ENCODE data around the gene HMG20B.
A peak's percentile ranks its signal among the peaks of the same experiment; 100 is the strongest.

Gene HMG20B

GRCh38 chr19:3620817-3621547 lies 48.2 kb downstream of the HMG20B start:
- no peak for DNase-seq (ENCODE audit: low read depth)

GRCh38 chr19:3621689-3622088 lies 48.9 kb downstream of the HMG20B start:
- DNase-seq (ENCODE audit: low read depth) = no peak

- no peak for DNase-seq (ENCODE audit: low read depth)
These were observed 49.5 kb downstream of the HMG20B start for GRCh38 chr19:3622224-3622623.

DNA sequence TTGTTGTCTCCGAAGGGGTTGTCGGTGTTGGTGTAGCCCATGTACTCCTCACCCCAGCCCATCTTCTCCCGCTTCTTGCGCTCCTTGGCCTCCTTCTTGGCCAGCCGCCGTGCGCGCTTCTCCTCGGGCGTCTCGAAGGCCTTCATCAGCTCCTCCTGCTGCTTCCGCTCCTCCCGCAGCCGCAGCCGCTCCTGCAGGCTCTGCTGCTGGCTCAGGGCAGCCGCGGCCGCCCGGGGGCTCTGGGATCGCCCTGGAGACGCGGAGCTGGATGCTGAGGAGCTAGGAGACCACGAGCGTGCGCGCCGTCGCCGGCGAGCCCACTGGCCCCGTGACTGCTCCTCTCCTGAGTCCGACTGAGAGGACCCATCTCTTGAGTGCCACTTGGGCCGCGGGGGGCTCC lies 51.0 kb downstream of the HMG20B start:
- no peak for DNase-seq (ENCODE audit: low read depth)

- no peak for DNase-seq (ENCODE audit: low read depth)
These were observed 53.3 kb downstream of the HMG20B start for GRCh38 chr19:3625996-3626472.

- DNase-seq (ENCODE audit: low read depth) = peak; percentile 96
These were observed 54.0 kb downstream of the HMG20B start, which contains the start of gene CACTIN for GRCh38 chr19:3626473-3627350. Gene CACTIN (minus strand): TSS chr19:3626790. CDS start chr19:3626762, 28 bp downstream.

DNA sequence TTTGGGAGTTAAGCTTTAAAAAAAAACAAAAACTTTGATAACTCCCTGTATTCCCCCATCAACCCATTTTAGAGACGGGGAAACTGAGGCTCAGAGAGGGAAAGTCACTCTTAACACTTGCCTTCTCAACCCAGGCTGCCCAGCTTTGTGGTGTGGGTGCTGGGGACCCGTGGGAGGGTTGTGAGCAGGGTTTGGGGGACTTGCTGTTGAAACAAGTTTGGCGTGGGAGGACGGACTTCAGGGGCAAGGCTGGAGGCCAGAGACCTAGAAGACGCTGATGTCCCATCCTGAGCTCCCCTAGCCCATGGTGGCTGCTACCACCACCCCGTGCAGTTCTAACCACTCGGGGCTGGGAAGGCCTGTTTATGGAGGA lies 54.6 kb downstream of the HMG20B start:
- DNase-seq (ENCODE audit: low read depth) = no peak

Data from stimulated activated CD8-positive, alpha-beta memory T cell treated with anti-CD3 and anti-CD28 coated beads, Interleukin-12 subunit alpha, Interleukin-12 subunit beta, amount 100 ng/mL, for 4 hours (primary cell).